Erythroblast (primary cell): ENCODE data around the gene RC3H1.

Experiments used
- GATA1 ChIP-seq: IDR thresholded peaks from 2 replicates; pipeline ENCODE4 v1.6.1; 2011; ENCODE audit warnings: low read depth, mild to moderate bottlenecking, control low read depth, low read length, moderate library complexity
- POLR2A ChIP-seq: IDR thresholded peaks from 2 replicates; pipeline ENCODE4 v1.6.1; 2011; ENCODE audit warnings: mild to moderate bottlenecking, low read length

DNA sequence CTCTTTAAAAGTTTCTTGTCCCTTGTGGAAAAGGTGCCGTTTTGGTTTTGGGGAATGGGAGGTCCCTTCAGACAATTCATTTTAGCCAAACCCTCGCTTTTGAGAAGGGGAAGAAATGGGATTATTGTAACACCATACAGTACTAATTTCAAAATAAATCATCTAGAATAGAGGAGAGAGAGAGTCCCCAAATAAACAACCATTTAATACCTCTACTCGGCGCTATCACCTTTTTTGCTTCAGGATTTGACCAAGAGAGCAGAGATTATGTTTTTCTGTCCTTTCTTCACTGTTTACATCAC is 770 bp upstream of the RC3H1 start:
- no peak for TF ChIP-seq POLR2A
- no peak for TF ChIP-seq GATA1
